ENCODE measurements around the gene MAPK8. TPM values are rescaled to one million over a fixed set of nuclear protein-coding genes. Genes with fewer than 3 reads are reported as not detected.

Gene MAPK8
- polyA plus RNA-seq, 1 of the 3 experiments (the other 2 are of a cell fraction): 26.4 TPM

- TF ChIP-seq, protein P1, sequence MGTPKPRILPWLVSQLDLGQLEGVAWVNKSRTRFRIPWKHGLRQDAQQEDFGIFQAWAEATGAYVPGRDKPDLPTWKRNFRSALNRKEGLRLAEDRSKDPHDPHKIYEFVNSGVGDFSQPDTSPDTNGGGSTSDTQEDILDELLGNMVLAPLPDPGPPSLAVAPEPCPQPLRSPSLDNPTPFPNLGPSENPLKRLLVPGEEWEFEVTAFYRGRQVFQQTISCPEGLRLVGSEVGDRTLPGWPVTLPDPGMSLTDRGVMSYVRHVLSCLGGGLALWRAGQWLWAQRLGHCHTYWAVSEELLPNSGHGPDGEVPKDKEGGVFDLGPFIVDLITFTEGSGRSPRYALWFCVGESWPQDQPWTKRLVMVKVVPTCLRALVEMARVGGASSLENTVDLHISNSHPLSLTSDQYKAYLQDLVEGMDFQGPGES (IDR thresholded peaks at IDR 0.05; ENCODE audit: low read depth, low read length): no peak
- TF ChIP-seq SMC3 (IDR thresholded peaks at IDR 0.05; ENCODE audit: low read depth, low read length) (no peak), RCOR1 (IDR thresholded peaks at IDR 0.05; ENCODE audit: low read length) (no peak), PBX3 (IDR thresholded peaks at IDR 0.05) (peak; percentile 60; the same call in 1 of the 2 replicates), EZH2phosphoT487 (IDR thresholded peaks at IDR 0.05; ENCODE audit: borderline replicate concordance, low read depth) (no peak), GATA2 (CRISPR knock-in tag; IDR thresholded peaks at IDR 0.05) (no peak), FOSL2 (IDR thresholded peaks at IDR 0.05; ENCODE audit: borderline replicate concordance, low read depth) (no peak), POLR2AphosphoS5 (IDR thresholded peaks at IDR 0.05; ENCODE audit: low read depth, low read length) (no peak), NRF1 (IDR thresholded peaks at IDR 0.05; ENCODE audit: low read depth, low read length) (no peak), EP300 (IDR thresholded peaks at IDR 0.05; ENCODE audit: borderline replicate concordance in 1 of 2, low read depth in 1 of 2, low read length in 1 of 2) (peak in 1 of 2 experiments; percentile 26; a peak in 1 of 4 replicates), YY1 (IDR thresholded peaks at IDR 0.05; ENCODE audit: low read depth) (no peak), MXI1 (IDR thresholded peaks at IDR 0.05; ENCODE audit: low read depth, low read length) (no peak), REST (IDR thresholded peaks at IDR 0.05; ENCODE audit: low read depth, low read length) (no peak), JUND (IDR thresholded peaks at IDR 0.05) (peak; percentile 32; the same call in 1 of the 2 replicates), RFX5 (IDR thresholded peaks at IDR 0.05; ENCODE audit: low read length) (no peak), CHD2 (IDR thresholded peaks at IDR 0.05; ENCODE audit: low read length, partially characterized antibody) (no peak)
- TF ChIP-seq, protein P2, sequence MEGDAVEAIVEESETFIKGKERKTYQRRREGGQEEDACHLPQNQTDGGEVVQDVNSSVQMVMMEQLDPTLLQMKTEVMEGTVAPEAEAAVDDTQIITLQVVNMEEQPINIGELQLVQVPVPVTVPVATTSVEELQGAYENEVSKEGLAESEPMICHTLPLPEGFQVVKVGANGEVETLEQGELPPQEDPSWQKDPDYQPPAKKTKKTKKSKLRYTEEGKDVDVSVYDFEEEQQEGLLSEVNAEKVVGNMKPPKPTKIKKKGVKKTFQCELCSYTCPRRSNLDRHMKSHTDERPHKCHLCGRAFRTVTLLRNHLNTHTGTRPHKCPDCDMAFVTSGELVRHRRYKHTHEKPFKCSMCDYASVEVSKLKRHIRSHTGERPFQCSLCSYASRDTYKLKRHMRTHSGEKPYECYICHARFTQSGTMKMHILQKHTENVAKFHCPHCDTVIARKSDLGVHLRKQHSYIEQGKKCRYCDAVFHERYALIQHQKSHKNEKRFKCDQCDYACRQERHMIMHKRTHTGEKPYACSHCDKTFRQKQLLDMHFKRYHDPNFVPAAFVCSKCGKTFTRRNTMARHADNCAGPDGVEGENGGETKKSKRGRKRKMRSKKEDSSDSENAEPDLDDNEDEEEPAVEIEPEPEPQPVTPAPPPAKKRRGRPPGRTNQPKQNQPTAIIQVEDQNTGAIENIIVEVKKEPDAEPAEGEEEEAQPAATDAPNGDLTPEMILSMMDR (IDR thresholded peaks at IDR 0.05): no peak
- TF ChIP-seq, protein P3, sequence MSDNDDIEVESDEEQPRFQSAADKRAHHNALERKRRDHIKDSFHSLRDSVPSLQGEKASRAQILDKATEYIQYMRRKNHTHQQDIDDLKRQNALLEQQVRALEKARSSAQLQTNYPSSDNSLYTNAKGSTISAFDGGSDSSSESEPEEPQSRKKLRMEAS (IDR thresholded peaks at IDR 0.05; ENCODE audit: low read depth): no peak
- TF ChIP-seq, protein P4, sequence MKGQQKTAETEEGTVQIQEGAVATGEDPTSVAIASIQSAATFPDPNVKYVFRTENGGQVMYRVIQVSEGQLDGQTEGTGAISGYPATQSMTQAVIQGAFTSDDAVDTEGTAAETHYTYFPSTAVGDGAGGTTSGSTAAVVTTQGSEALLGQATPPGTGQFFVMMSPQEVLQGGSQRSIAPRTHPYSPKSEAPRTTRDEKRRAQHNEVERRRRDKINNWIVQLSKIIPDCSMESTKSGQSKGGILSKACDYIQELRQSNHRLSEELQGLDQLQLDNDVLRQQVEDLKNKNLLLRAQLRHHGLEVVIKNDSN (IDR thresholded peaks at IDR 0.05; ENCODE audit: borderline replicate concordance, low read depth): no peak
Measured at GRCh38 chr10:48383393-48383792, 76.9 kb downstream of the MAPK8 start (continued).
